GM19467 (cell line): ENCODE results near the gene OMD.
"Not testable (repeated sequence)": the region's sequence is repeated elsewhere in the genome, so short reads cannot be mapped to it uniquely, and the experiment has no call there.

Experiments
- ATAC-seq: cut with Tn5 transposase; IDR thresholded peaks from one replicate; pipeline ENCODE4 v1.9.1; 2021; ENCODE audit warnings: mild to moderate bottlenecking, moderate library complexity; ENCODE audit not compliant: unreplicated experiment

OMD gene

GRCh38 chr9:92422611-92423338, 1.5 kb downstream of the OMD start:
- ATAC-seq: no peak

GRCh38 chr9:92414566-92414965, 9.7 kb downstream of the OMD start:
- no peak for ATAC-seq

- not testable (repeated sequence) for ATAC-seq
These were observed 13.1 kb downstream of the OMD start for GRCh38 chr9:92411157-92411556.

- ATAC-seq: no peak
These were observed 15.4 kb downstream of the OMD start for GRCh38 chr9:92408747-92409478.

GRCh38 chr9:92407818-92408217, 16.5 kb downstream of the OMD start:
- no peak for ATAC-seq

GRCh38 chr9:92406477-92406876, 17.8 kb downstream of the OMD start:
- no peak for ATAC-seq

GRCh38 chr9:92405818-92406217, 18.5 kb downstream of the OMD start:
- no peak for ATAC-seq

- no peak for ATAC-seq
These were observed 20.0 kb downstream of the OMD start, which contains the start of gene OGN for GRCh38 chr9:92404042-92404836. Gene OGN (minus strand): TSS chr9:92404578. CDS start chr9:92403407, 1,171 bp downstream.

- no peak for ATAC-seq
These were observed 21.2 kb downstream of the OMD start for GRCh38 chr9:92402826-92403745.

GRCh38 chr9:92402360-92402759, 21.9 kb downstream of the OMD start:
- ATAC-seq: no peak

GRCh38 chr9:92397853-92398252, 26.4 kb downstream of the OMD start:
- no peak for ATAC-seq

GRCh38 chr9:92395617-92396016, 28.7 kb downstream of the OMD start:
- ATAC-seq: no peak

GRCh38 chr9:92393686-92394085, 30.6 kb downstream of the OMD start:
- no peak for ATAC-seq

- no peak for ATAC-seq
These were observed 31.6 kb downstream of the OMD start for GRCh38 chr9:92392690-92393089.

GRCh38 chr9:92385953-92386352, 38.3 kb downstream of the OMD start:
- ATAC-seq: no peak

- no peak for ATAC-seq
These were observed 38.8 kb downstream of the OMD start for GRCh38 chr9:92385477-92385876.

- ATAC-seq: no peak
These were observed 39.3 kb downstream of the OMD start for GRCh38 chr9:92385001-92385400.

- no peak for ATAC-seq
These were observed 39.9 kb downstream of the OMD start for GRCh38 chr9:92384375-92384774.

GRCh38 chr9:92381775-92382174, 42.5 kb downstream of the OMD start:
- no peak for ATAC-seq

GRCh38 chr9:92380603-92381002, 43.7 kb downstream of the OMD start:
- no peak for ATAC-seq
